Measurements from ENCODE around the gene MBOAT2. TPM values are rescaled to one million over a fixed set of nuclear protein-coding genes. Genes with fewer than 3 reads are reported as not detected.

The MBOAT2 gene
- total and polyA plus RNA-seq, 2 of the 13 experiments (the other 11 are each of a cell fraction or from before 2014, with no cell fraction given) = 0.11 to 0.36 TPM

DNA sequence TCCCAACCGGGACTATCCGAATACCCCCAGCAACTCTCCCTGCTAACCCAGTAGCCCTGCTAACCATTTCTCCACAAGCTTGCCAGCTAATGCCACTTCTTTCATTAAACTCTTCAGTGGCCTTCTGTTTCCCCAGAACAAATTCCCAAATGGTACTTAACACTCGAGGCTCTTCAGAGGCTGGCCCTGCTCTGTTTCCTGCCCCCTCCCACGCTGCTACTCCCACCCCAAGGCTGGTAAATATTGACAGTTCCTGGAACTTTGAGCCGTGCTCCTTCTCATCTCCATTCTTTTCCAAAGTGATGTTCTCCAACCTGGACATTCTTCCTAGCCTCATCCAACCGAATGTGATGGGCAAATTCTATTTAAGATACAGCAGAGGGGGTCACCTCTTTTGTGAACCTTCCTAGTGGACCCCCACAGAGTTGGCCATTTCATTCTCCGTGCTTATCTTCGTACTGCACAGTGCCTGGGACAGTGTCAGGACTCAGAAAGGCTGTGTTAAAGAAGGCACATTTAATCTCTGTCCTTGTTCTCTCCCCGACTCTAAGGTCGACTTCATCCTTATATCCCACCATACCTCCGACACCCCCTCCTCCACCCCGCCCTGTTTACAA is 162.9 kb downstream of the MBOAT2 start (continued):
- TF ChIP-seq ZBED4 (CRISPR knock-in tag; IDR thresholded peaks at IDR 0.05; ENCODE audit: borderline replicate concordance) = no peak
- TF ChIP-seq, protein P1, sequence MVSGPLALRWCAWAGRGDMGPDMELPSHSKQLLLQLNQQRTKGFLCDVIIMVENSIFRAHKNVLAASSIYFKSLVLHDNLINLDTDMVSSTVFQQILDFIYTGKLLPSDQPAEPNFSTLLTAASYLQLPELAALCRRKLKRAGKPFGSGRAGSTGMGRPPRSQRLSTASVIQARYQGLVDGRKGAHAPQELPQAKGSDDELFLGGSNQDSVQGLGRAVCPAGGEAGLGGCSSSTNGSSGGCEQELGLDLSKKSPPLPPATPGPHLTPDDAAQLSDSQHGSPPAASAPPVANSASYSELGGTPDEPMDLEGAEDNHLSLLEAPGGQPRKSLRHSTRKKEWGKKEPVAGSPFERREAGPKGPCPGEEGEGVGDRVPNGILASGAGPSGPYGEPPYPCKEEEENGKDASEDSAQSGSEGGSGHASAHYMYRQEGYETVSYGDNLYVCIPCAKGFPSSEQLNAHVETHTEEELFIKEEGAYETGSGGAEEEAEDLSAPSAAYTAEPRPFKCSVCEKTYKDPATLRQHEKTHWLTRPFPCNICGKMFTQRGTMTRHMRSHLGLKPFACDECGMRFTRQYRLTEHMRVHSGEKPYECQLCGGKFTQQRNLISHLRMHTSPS (CRISPR knock-in tag; IDR thresholded peaks at IDR 0.05; ENCODE audit: low read depth) = no peak
- TF ChIP-seq RARG (CRISPR knock-in tag; IDR thresholded peaks at IDR 0.05; ENCODE audit: low read depth) = no peak
- TF ChIP-seq ZBTB40 (IDR thresholded peaks at IDR 0.05) = no peak
- TF ChIP-seq ZBTB40 (CRISPR knock-in tag; IDR thresholded peaks at IDR 0.05) = no peak; the same call in 1 of the 2 replicates
- no peak for TF ChIP-seq CAMTA2 (CRISPR knock-in tag; IDR thresholded peaks at IDR 0.05; ENCODE audit: borderline replicate concordance)
- no peak for TF ChIP-seq ZNF672 (CRISPR knock-in tag; IDR thresholded peaks at IDR 0.05)
- TF ChIP-seq TCF7 (IDR thresholded peaks at IDR 0.05; ENCODE audit: low read depth) = peak; percentile 58; the same call in 1 of the 2 replicates

All from HepG2 (cell line).